Measurements from ENCODE around the gene PPP1R14D.

DNA sequence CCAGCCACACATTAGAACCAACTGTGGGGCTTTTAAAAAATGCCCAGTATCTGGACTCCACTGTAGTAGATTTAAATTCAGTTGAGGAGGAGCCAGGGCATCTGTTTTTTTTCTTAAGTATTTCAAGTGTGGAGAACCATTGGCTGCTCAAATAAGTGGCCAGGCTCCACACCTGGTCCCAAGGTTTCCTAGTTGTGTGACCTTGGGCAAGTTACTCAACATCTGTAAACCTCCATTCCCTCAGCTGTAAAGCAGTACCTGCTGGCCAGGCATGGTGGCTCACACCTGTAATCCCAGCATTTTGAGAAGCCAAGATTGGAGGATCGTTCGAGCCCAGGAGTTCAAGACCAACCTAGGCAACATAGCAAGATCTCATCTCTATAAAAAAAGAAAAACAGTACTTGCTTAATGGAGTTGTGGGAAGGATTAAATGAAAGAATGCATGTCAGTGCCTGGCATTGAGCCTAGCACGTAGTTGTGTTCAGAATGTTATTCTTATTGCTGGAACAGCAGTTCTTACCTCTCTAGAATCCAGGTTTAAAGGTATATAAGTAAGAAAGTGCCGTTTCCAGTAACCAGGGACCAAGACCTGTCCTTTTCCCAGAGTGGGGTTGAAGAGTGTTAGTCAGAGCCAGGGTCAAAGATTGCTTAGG is 2.0 kb downstream of the PPP1R14D start:
- TF ChIP-seq POLR2A (IDR thresholded peaks at IDR 0.05) = no peak
- no peak for TF ChIP-seq CTCF (IDR thresholded peaks at IDR 0.05)
- no peak for TF ChIP-seq POLR2AphosphoS5 (IDR thresholded peaks at IDR 0.05)

All from prostate gland (tissue), 2 donors.